PC-3 (cell line): ENCODE results near the gene ZDHHC22. TPM values are rescaled to one million over a fixed set of nuclear protein-coding genes. Genes with fewer than 3 reads are reported as not detected.

Experiments
- ATAC-seq: fragments of 200-7000 bp; cut with Tn5 transposase; 2 replicates; pipeline ENCODE4 v1.9.1; 2020; ENCODE audit warnings: mild to moderate bottlenecking, moderate library complexity
- BruUV-seq: library from RNA; stranded (reverse); fragments of 400-500 nt; replicated peaks from 2 replicates; lab custom pipeline; 2021; lab: Mats Ljungman, UMichigan
- CTCF ChIA-PET: fragments of 300-600 bp; sonication (Branson Sonifier 250); formaldehyde crosslinking; loops from one replicate; lab custom pipeline; 2022; ENCODE audit warnings: antibody characterized with exemption; lab: Charles Lee
- POLR2A ChIA-PET: fragments of 300-600 bp; sonication (Branson Sonifier 250); formaldehyde crosslinking; loops from one replicate; lab custom pipeline; 2022; ENCODE audit warnings: antibody characterized with exemption; ENCODE audit not compliant: unreplicated experiment; lab: Charles Lee
- DNase-seq: peaks from one replicate; pipeline ENCODE4 v3.0.0-alpha.2; 2015
- H2AFZ ChIP-seq: fragments of 300-600 bp; sonication (generic); 2 replicates; pipeline ENCODE4 v1.6.0; 2016; ENCODE audit warnings: antibody characterized with exemption, low read length
- H3F3A ChIP-seq: fragments of 300-600 bp; sonication (generic); one replicate; pipeline ENCODE4 v1.6.0; 2017; ENCODE audit warnings: antibody characterized with exemption, low read length, control low read depth, mild to moderate bottlenecking; ENCODE audit not compliant: unreplicated experiment
- H3K27ac ChIP-seq: fragments of 300-600 bp; sonication (generic); 2 replicates; pipeline ENCODE4 v1.5.1; 2016; ENCODE audit warnings: mild to moderate bottlenecking, low read length
- H3K27me3 ChIP-seq: fragments of 300-600 bp; sonication (generic); 2 replicates; pipeline ENCODE4 v1.6.1; 2016; ENCODE audit warnings: low read length, mixed read lengths
- H3K36me3 ChIP-seq: fragments of 300-600 bp; sonication (generic); 2 replicates; pipeline ENCODE4 v1.6.1; 2016; ENCODE audit warnings: low read depth, mixed run types, low read length, mixed read lengths
- H3K4me1 ChIP-seq: fragments of 300-600 bp; sonication (generic); 2 replicates; pipeline ENCODE4 v1.5.1; 2016; ENCODE audit warnings: low read length; ENCODE audit not compliant: insufficient read depth
- H3K4me2 ChIP-seq: fragments of 300-600 bp; sonication (generic); 2 replicates; pipeline ENCODE4 v1.6.0; 2016; ENCODE audit warnings: low read length
- H3K4me3 ChIP-seq: fragments of 300-600 bp; sonication (generic); 2 replicates; pipeline ENCODE4 v1.5.1; 2016; ENCODE audit warnings: mild to moderate bottlenecking, low read length, mixed read lengths
- H3K79me2 ChIP-seq: fragments of 300-600 bp; sonication (generic); 2 replicates; pipeline ENCODE4 v1.6.1; 2017; ENCODE audit warnings: low read length, mixed read lengths
- H3K9ac ChIP-seq: fragments of 300-600 bp; sonication (generic); 2 replicates; pipeline ENCODE4 v1.6.0; 2016; ENCODE audit warnings: mild to moderate bottlenecking, low read length
- H3K9me2 ChIP-seq: fragments of 300-600 bp; sonication (generic); replicated peaks from 2 replicates; pipeline ENCODE4 v1.6.1; 2016; ENCODE audit warnings: mixed run types, low read length, mixed read lengths
- H3K9me3 ChIP-seq: fragments of 300-600 bp; sonication (generic); 2 replicates; pipeline ENCODE4 v1.6.1; 2016; ENCODE audit warnings: low read length, mixed read lengths
- H4K20me1 ChIP-seq: fragments of 300-600 bp; sonication (generic); 2 replicates; pipeline ENCODE4 v1.6.1; 2016; ENCODE audit warnings: low read length, mixed read lengths
- CTCF ChIP-seq: fragments of 300-600 bp; sonication (generic); conservative IDR thresholded peaks from 2 replicates; pipeline ENCODE4 v1.5.1; 2017; ENCODE audit warnings: antibody characterized with exemption, low read depth, mild to moderate bottlenecking, low read length
- EZH2 ChIP-seq: fragments of 300-600 bp; sonication (generic); IDR thresholded peaks from one replicate; pipeline ENCODE4 v1.6.1; 2017; ENCODE audit warnings: antibody characterized with exemption, mild to moderate bottlenecking, low read length; ENCODE audit not compliant: unreplicated experiment
- EZH2phosphoT487 ChIP-seq: fragments of 300-600 bp; sonication (generic); IDR thresholded peaks from 2 replicates; pipeline ENCODE4 v1.6.1; 2018; ENCODE audit warnings: mild to moderate bottlenecking, antibody characterized with exemption, low read length, borderline replicate concordance
- intact Hi-C: fragments of 100-400 bp; cut with micrococcal nuclease; formaldehyde crosslinking; loops from 2 replicates; pipeline ENCODE4 v1.9.0; 2023
- total RNA-seq: library from RNA; depleted of rRNA; stranded (reverse); fragments of >200 nt; gene quantifications from 2 replicates; pipeline ENCODE4 v1.2.3, GENCODE V29; 2014

ZDHHC22 gene
- total RNA-seq, 1 experiment from 2014 or later, result 0.15 TPM

- intact Hi-C loops, result no loop called here
- DNase-seq, result peak; percentile 30
- Histone ChIP-seq H3K9me2 (no peaks in the 10 kb centered on the region), H3K27me3 (no peaks in the 10 kb centered on the region), H3K9ac (no peak overlapping the region), H3K4me3 (no peak overlapping the region), H3K27ac (no peak overlapping the region), H3K4me1 (peaks cover 22% of the 10 kb centered on the region), H3K79me2 (no peaks in the 10 kb centered on the region), H3K36me3 (peaks cover 4% of the 10 kb centered on the region; the same call in 1 of the 2 replicates), H3F3A (peaks cover 3% of the 10 kb centered on the region), H3K4me2 (no peak overlapping the region), H3K9me3 (peaks cover 14% of the 10 kb centered on the region), H2AFZ (no peak overlapping the region), H4K20me1 (no peaks in the 10 kb centered on the region)
- TF ChIP-seq EZH2, result no peak
- no peak for TF ChIP-seq CTCF
- TF ChIP-seq EZH2phosphoT487, result no peak
- ATAC-seq, result no peak
- ChIA-PET CTCF (no interaction called here), POLR2A (no interaction called here)
- BruUV-seq, result no TSS peak
Observed at GRCh38 chr14:77086951-77087350, 54.6 kb downstream of the ZDHHC22 start.

- ChIA-PET CTCF (interaction anchor here (0.5 to 0.7 kb wide), 3 partner anchors 15 to 301 kb away, joined by 3 to 4 read pairs (median 4); no protein-coding TSS in a partner anchor), POLR2A (interaction anchor here (0.5 to 0.6 kb wide), 2 partner anchors 10 to 463 kb away, joined by 5 to 9 read pairs; no protein-coding TSS in a partner anchor)
- no peak overlapping the region for H2AFZ ChIP-seq
- no peaks in the 10 kb centered on the region for H3K79me2 ChIP-seq
- H3F3A ChIP-seq, result peaks cover 3% of the 10 kb centered on the region
- H3K4me2 ChIP-seq, result no peak overlapping the region
- H3K9ac ChIP-seq, result no peak overlapping the region
- BruUV-seq, result no TSS peak
- no peak overlapping the region for H3K4me3 ChIP-seq
- H3K4me1 ChIP-seq, result peaks cover 22% of the 10 kb centered on the region
- intact Hi-C loops, result no loop called here
- 0 out of 2 replicates have a peak, but pooled peaks cover 2% of the 10 kb centered on the region for H3K36me3 ChIP-seq
- H3K9me2 ChIP-seq, result no peaks in the 10 kb centered on the region
- ATAC-seq (no peak), DNase-seq (peak; percentile 64)
- TF ChIP-seq CTCF, result no peak
- H3K9me3 ChIP-seq, result peaks cover 6% of the 10 kb centered on the region
- no peaks in the 10 kb centered on the region for H4K20me1 ChIP-seq
- H3K27me3 ChIP-seq, result no peaks in the 10 kb centered on the region
- H3K27ac ChIP-seq, result no peak overlapping the region
Observed at GRCh38 chr14:77086017-77086727, 55.4 kb downstream of the ZDHHC22 start.

GRCh38 chr14:77085538-77085937, 56.1 kb downstream of the ZDHHC22 start:
- CTCF ChIA-PET, result interaction anchor here (0.5 to 0.7 kb wide), 2 partner anchors 15 to 143 kb away, joined by 4 read pairs; no protein-coding TSS in a partner anchor
- H3F3A ChIP-seq, result peaks cover 3% of the 10 kb centered on the region
- no peak overlapping the region for H3K27ac ChIP-seq
- intact Hi-C loops, result no loop called here
- H2AFZ ChIP-seq, result no peak overlapping the region
- H3K9me3 ChIP-seq, result no peaks in the 10 kb centered on the region
- POLR2A ChIA-PET, result interaction anchor here (0.5 kb wide), 1 partner anchor 462 kb away, joined by 5 read pairs; no protein-coding TSS in a partner anchor
- H3K4me1 ChIP-seq, result peaks cover 22% of the 10 kb centered on the region
- DNase-seq (no peak), ATAC-seq (no peak)
- no peaks in the 10 kb centered on the region for H3K27me3 ChIP-seq
- H3K9ac ChIP-seq, result no peak overlapping the region
- H3K4me2 ChIP-seq, result no peak overlapping the region
- no peaks in the 10 kb centered on the region for H3K79me2 ChIP-seq
- TF ChIP-seq EZH2 (no peak), EZH2phosphoT487 (no peak), CTCF (no peak)
- no peaks in the 10 kb centered on the region for H3K36me3 ChIP-seq
- H4K20me1 ChIP-seq, result no peaks in the 10 kb centered on the region
- H3K9me2 ChIP-seq, result no peaks in the 10 kb centered on the region
- BruUV-seq, result no TSS peak
- H3K4me3 ChIP-seq, result no peak overlapping the region
